GM18508 (cell line): ENCODE results near the gene VPS13C.

Source experiments
- ATAC-seq: cut with Tn5 transposase; IDR thresholded peaks from one replicate; pipeline ENCODE4 v1.9.1; 2021; ENCODE audit warnings: moderate number of reproducible peaks; ENCODE audit not compliant: insufficient read depth, unreplicated experiment

Gene VPS13C

GRCh38 chr15:61879219-61879618 lies 181.0 kb downstream of the VPS13C start:
- ATAC-seq, result no peak

- no peak for ATAC-seq
Measured at GRCh38 chr15:61871926-61872522, 188.2 kb downstream of the VPS13C start.

- ATAC-seq, result no peak
Measured at GRCh38 chr15:61869656-61870055, 190.6 kb downstream of the VPS13C start.

GRCh38 chr15:61861962-61862361 lies 198.3 kb downstream of the VPS13C start:
- no peak for ATAC-seq

GRCh38 chr15:61857169-61857829 lies 202.9 kb downstream of the VPS13C start:
- ATAC-seq, result no peak

- no peak for ATAC-seq
Measured at GRCh38 chr15:61856295-61856694, 204.0 kb downstream of the VPS13C start.

- ATAC-seq, result no peak
Measured at GRCh38 chr15:61853195-61853594, 207.1 kb downstream of the VPS13C start.

- no peak for ATAC-seq
Measured at GRCh38 chr15:61851955-61852354, 208.3 kb downstream of the VPS13C start.

- no peak for ATAC-seq
Measured at GRCh38 chr15:61849447-61849846, 210.8 kb downstream of the VPS13C start.

GRCh38 chr15:61841466-61841865 lies 218.8 kb downstream of the VPS13C start:
- ATAC-seq, result no peak

GRCh38 chr15:61840090-61840489 lies 220.2 kb downstream of the VPS13C start:
- no peak for ATAC-seq

GRCh38 chr15:61839546-61839945 lies 220.7 kb downstream of the VPS13C start:
- no peak for ATAC-seq

GRCh38 chr15:61835496-61836106 lies 224.6 kb downstream of the VPS13C start:
- ATAC-seq, result no peak

- ATAC-seq, result no peak
Measured at GRCh38 chr15:61835029-61835428, 225.2 kb downstream of the VPS13C start.

GRCh38 chr15:61834076-61834697 lies 226.1 kb downstream of the VPS13C start:
- ATAC-seq, result no peak

GRCh38 chr15:61832223-61832622 lies 228.0 kb downstream of the VPS13C start:
- ATAC-seq, result no peak

- ATAC-seq, result no peak
Measured at GRCh38 chr15:61831505-61831921, 228.7 kb downstream of the VPS13C start.

GRCh38 chr15:61830536-61831330 lies 229.5 kb downstream of the VPS13C start:
- ATAC-seq, result no peak

- no peak for ATAC-seq
Measured at GRCh38 chr15:61829514-61829889, 230.7 kb downstream of the VPS13C start.

GRCh38 chr15:61828860-61829513 lies 231.3 kb downstream of the VPS13C start:
- ATAC-seq, result no peak
